ENCODE results near the gene MXRA8. TPM values are rescaled to one million over a fixed set of nuclear protein-coding genes. Genes with fewer than 3 reads are reported as not detected.
A peak's percentile ranks its signal among the peaks of the same experiment; 100 is the strongest.
"Not testable (repeated sequence)": the region's sequence is repeated elsewhere in the genome, so short reads cannot be mapped to it uniquely, and the experiment has no call there.

The MXRA8 gene
- polyA plus RNA-seq, 5 donors = 108 to 164 (median 155) TPM

- DNase-seq = no peak
Measured at GRCh38 chr1:1371364-1371745, 13.0 kb upstream of the MXRA8 start.

DNA sequence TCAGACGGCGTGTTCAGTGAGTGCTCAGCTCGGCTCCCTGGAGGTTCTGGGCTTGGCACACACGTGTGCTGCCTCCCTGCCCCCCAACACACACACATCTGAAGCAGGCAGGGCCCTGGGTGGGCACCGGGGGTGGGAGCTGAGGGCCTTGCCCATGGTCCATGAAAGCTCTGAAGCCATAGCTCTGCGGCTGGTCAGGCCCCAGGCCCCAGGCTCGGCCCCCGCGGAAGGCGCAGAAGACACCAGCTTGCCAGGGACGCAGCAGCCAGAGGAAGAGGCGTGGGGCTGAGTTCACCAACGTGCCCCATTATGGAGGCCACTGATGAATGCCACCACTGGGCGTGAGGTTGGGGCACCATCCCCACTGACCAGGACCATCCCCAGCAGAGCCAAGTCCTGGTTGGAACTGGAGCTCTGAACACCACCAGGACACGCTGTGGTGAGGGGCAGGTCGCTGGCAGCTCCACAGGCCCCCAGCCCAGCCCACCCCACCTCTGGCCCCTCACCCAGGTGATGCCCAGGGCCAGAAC lies 12.5 kb upstream of the MXRA8 start:
- DNase-seq = no peak

DNA sequence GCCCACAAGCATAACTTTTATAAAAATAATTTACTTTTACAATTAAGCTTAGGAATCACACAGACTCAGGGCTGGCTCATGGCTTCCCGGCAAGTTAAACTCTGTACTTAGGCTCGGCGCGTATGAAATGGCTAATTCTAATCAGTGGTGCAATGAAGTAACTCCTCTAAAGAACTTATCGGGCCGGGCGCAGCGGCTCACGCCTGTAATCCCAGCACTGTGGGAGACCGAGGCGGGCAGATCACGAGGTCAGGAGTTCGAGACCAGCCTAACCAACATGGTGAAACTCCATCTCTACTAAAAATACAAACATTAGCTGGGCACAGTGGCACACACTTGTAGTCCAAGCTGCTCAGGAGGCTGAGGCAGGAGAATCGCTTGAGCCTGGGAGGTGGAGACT lies 11.7 kb upstream of the MXRA8 start:
- DNase-seq = not testable (repeated sequence)

DNA sequence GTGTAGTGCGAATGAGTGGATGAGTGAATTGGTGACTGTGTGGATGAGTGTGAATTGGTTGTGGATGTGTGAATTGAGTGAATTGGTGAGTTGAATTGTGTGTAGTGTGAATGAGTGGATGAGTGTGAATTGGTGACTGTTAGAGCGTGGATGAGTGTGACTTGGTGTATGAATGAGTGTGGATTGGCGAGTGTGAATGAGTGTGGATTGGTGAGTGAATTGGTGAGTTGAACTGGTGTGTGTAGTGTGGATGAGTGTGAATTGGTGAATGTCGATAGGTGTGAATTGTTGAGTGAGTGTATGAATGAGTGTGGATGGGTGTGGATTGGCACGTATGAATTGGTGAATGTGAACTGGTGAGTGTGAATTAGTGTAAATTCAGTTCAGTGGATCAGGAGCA lies 9.0 kb upstream of the MXRA8 start:
- DNase-seq = no peak

DNA sequence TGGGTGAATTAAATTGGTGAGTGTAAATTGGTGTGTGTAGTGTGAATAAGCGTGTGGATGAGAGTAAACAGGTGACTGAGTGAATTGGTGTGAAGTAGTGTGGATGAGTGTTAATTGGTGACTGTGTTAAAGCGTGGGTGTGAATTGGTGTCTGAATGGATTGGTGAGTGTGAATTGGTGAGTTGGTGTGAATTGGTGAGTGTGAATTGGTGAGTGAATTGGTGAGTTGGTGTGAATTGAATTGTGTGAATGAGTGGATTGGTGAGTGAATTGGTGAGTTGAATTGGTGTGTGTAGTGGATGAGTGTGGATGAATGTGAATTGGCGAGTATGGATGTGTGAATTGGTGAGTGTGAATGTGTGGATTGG lies 8.3 kb upstream of the MXRA8 start:
- DNase-seq = no peak

DNA sequence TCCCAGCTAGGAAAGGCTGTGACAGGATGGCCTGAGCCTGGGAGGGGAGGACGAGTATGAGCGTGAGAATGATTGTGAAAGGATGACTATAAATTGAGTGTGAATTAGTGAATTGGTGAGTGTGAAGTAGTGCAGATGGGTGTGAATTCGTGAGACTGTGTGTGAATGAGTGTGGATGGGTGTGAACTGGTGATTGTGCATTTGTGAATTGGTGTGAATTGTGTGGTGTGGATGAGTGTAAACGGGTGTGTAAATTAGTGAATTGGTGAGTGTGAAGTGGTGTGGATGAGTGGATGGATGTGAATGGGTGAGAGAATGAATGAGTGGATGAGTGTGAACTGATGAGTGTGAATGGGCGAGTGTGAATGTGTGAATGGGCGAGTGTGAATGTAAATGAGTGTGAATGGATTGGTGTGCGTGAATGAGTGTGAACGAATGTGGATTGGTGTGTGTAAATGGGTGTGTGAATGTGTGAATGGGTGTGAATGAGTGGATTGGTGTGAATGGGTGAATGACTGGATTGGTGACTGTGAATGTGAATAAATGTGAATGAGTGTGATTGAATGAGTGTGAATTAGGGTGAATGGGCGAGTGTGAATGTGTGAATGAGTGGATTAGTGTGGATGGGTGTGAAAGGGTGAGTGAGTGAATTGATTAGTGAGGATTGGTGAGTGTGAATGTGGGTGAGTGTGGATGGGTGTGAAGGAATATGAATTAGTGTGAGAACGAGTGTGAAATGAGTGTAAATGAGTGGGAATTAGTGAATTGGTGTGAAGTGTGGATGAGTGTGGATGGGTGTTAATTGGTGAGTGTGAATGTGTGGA lies 7.7 kb upstream of the MXRA8 start:
- no peak for DNase-seq

DNA sequence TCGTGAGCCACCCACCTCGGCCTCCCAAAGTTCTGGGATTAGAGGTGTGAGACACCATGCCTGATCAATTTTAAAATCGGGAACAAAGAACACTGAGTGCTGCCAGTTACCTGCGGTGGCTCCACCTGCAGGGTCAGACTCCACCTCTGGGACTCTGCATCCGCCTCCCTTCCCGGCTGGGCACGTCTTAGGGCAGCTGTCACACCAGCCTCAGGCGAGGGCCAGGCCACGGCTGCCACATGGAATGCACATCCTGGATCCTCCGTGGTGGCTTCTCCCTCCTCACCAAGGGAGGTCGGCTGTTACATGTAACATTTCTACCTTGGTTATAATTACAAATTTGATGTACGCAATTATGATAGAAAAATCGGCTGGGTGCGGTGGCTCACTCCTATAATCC lies 5.9 kb upstream of the MXRA8 start:
- no peak for DNase-seq

DNA sequence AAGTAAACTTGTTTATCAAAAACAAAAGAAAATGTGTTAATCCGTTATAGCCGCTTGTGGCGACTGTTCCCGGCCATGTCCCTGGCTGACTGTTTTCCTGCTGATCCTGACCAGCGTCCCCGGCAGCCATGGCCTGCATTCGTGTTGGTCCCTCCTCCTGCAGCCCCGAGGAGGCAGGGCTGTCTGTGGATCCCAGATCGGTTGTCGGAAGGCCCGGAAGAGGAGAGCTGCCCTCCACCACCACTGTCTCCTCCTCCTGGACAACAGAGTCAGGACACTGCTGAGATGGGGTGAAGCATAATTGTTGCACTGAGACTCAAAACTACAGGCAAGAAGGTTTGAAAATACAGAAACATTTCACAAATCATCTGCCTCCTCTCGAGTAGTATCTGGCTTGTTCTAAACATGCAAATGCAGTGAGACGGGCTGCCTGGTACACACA lies 3.6 kb upstream of the MXRA8 start:
- DNase-seq = no peak

GRCh38 chr1:1361233-1361981 lies 3.1 kb upstream of the MXRA8 start:
- no peak for DNase-seq

GRCh38 chr1:1360506-1361169 lies 2.3 kb upstream of the MXRA8 start:
- no peak for DNase-seq

GRCh38 chr1:1359664-1360468 lies 1.5 kb upstream of the MXRA8 start:
- DNase-seq = no peak

DNA sequence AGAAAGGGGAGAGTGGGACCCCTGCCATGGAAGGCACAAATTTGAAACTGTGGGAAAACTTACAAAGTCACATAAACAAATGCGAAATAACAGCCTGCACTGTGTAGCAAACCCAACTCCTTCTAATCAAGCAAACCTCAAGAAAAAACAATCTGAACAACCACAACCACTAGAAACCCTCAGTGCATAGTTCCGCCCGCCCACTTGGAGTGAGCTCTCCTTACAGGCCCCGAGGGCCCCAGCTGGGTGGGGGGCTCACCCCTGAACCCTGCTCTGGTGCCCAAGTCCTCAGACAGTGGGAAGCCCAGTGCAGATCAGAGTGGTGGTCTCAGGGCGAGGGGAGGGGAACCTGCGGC lies 931 bp upstream of the MXRA8 start:
- no peak for DNase-seq

DNA sequence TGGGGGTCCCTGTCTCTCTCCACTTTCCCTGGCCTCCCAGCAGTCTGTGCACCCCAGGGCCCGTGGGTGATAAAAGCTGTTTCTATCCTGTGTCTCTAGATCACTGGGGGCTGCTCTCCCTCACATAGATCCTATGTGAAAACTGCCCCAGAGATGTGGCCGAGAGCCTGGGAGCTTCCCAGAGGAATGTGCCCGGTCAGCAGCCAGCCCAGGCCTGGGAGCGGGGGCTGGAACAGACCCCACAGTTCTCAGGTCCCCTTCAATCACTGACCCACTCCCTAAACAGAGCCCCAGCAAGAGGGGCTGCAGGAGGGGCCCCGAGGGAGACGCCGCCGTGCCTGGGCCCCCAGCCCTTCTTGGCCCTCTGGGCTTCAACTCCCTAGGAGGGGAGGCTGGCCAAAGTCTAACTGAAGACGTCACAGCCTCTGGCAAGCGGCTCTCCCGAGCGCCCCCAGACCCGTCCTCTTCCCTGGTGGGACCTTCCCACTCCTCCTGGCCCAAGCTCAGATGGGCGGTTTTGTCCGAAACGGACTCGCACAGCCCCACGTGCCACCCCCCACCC lies 403 bp downstream of the MXRA8 start:
- DNase-seq = peak in 1 of 2 donors; percentile 62

DNA sequence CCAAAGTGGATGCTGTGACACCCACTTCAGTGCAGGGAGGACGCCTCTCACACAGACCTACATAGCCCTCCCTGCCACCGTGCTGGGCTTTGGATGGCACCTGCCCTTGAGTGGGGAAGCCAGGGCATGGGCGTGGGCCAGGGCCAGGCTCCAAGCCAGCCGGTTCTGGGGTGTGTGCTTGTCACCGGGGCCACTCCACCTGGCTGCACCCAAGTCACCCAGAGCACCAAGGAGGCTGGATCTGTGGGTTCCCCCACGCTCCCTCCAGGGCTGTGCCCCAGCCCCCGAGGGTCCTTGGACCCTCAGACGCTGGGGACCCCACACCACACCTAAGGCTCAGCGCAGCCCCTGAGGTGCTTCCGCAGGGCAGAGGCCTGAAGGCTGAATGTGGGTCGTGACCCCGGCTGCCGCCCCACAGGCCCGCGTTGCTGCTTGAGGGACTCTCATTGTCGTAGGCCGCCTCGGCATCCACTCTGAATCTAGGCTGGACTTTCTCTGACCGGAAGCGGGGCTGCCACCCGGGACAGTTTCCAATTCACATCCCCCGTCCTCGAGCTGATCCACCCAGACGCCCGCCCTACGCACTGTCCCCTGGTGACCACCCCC lies 1.5 kb downstream of the MXRA8 start:
- no peak for DNase-seq

- DNase-seq = no peak
Measured at GRCh38 chr1:1356166-1356795, 2.1 kb downstream of the MXRA8 start.

GRCh38 chr1:1355416-1355815 lies 2.9 kb downstream of the MXRA8 start:
- DNase-seq = no peak

DNA sequence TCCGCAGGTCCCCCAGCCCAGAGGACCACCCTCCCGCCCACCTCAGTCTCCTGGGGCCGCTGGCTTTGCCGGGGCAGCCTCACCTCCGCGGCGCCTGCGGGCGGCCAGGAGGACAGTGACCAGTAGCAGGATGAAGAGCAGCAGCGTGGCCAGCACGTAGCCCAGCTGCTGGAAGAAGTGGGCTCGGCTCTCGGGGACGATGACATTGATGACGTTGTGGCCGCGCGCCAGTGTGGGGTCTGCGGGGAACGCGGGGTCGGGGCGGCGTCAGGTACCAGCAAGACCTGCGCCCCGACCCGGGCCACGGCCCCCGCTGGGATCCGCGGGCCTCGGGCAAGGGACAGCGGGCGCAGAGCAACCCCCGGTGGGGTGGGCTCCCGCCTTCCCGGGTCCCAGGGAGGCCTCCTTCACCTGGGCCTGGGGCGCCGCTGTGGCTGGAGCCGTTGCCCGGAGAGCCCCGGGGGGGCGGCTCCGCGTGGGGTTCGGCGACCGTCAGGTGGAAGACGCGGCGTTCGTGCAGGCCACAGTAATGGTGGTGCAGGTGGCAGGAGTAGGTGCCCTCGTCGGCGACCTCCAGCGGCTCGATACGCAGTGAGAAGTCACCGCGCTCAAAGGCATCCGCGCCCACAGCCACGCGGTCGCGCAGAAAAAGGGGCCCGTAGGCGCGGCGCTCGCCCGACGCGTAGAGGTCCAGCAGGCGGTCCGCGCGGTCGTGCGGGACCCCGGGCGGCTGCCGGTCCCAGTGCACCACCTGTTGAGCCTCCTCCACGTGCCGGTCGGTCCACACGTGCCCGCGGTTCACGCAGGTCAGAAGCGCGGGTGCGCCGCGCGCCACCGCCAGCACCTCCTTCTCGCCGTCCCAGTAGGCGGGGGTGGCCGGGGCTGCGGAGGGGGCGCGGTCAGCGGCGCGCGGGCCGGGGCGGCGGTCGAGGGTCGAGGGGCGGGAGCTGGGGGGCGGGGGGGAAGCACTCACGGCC lies 3.8 kb downstream of the MXRA8 start:
- DNase-seq = no peak

GRCh38 chr1:1353389-1354151 lies 4.8 kb downstream of the MXRA8 start:
- no peak for DNase-seq
